ENCODE measurements around the gene BCAS3.

BCAS3 gene

DNA sequence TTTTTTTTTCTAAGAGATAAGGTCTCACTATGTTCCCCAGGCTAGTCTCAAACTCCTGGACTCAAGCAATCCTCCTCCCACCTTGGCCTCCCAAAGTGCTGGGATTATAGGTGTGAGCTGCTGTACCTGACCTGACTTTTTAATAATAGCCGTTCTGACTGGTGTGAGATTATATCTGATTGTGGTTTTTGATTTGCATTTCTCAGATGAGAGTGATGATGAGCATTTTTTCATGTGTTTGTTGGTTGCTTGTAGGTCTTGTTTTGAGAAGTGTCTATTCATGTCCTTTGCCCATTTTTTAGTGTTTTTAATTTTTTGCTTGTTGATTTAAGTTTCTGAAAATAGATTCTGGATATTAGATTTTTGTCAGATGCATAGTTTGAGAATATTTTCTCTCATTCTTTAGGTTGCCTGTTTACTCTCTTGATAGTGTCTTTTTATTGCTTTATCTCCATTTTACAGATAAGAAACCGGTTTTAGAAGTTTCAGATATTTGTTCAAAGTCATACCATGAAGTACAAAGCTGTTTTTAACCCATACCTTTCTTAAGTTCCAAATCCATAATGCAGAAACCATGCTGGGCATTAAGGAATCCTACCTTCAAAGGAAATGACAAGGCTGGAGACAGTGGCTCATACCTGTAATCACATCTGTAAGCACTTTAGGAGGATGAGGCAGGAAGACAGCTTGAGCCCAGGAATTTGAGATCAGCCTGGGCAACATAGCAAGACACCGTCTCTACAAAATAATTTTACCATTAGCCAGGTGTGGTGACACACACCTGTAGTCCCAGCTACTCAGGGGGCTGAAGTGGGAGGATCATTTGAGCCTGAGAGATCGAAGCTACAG, 553.5 kb downstream of the BCAS3 start:
- TF ChIP-seq, protein P1, sequence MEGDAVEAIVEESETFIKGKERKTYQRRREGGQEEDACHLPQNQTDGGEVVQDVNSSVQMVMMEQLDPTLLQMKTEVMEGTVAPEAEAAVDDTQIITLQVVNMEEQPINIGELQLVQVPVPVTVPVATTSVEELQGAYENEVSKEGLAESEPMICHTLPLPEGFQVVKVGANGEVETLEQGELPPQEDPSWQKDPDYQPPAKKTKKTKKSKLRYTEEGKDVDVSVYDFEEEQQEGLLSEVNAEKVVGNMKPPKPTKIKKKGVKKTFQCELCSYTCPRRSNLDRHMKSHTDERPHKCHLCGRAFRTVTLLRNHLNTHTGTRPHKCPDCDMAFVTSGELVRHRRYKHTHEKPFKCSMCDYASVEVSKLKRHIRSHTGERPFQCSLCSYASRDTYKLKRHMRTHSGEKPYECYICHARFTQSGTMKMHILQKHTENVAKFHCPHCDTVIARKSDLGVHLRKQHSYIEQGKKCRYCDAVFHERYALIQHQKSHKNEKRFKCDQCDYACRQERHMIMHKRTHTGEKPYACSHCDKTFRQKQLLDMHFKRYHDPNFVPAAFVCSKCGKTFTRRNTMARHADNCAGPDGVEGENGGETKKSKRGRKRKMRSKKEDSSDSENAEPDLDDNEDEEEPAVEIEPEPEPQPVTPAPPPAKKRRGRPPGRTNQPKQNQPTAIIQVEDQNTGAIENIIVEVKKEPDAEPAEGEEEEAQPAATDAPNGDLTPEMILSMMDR (IDR thresholded peaks at IDR 0.05; ENCODE audit: low read depth, low read length) = no peak
- Histone ChIP-seq H3K36me3 (no peaks in the 10 kb centered on the region), H3K4me3 (ENCODE audit: low read depth, low read length) (no peak overlapping the region), H3K9me3 (no peaks in the 10 kb centered on the region), H3K27me3 (no peaks in the 10 kb centered on the region), H3K4me1 (peaks cover 17% of the 10 kb centered on the region)
- DNase-seq = no peak

DNA sequence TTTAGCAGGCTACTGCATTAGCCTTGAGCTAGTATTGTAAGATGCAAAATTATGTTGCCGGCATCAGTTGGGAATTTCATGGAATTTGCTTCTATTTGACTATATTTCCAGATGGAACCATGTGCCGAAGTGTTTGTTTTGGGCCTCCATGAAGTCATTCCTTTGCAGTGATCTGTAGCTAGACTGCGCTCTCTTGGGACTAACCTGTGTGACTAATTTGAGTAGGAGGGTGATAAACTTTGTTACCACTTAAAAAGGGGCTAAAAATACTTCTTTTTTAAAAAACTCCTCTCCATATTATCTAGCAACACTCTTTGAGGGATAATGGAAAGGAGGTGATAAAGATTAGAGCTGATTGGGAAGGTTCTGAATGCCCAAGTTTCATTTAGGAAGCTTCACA, 555.2 kb downstream of the BCAS3 start:
- H3K9me3 ChIP-seq = peaks cover 2% of the 10 kb centered on the region; the same call in 1 of the 2 replicates
- H3K36me3 ChIP-seq = no peaks in the 10 kb centered on the region
- TF ChIP-seq, protein P1 (IDR thresholded peaks at IDR 0.05; ENCODE audit: low read depth, low read length) = no peak
- H3K27me3 ChIP-seq = no peaks in the 10 kb centered on the region
- H3K4me3 ChIP-seq (ENCODE audit: low read depth, low read length) = no peak overlapping the region
- H3K4me1 ChIP-seq = peaks cover 18% of the 10 kb centered on the region
- DNase-seq = no peak

DNA sequence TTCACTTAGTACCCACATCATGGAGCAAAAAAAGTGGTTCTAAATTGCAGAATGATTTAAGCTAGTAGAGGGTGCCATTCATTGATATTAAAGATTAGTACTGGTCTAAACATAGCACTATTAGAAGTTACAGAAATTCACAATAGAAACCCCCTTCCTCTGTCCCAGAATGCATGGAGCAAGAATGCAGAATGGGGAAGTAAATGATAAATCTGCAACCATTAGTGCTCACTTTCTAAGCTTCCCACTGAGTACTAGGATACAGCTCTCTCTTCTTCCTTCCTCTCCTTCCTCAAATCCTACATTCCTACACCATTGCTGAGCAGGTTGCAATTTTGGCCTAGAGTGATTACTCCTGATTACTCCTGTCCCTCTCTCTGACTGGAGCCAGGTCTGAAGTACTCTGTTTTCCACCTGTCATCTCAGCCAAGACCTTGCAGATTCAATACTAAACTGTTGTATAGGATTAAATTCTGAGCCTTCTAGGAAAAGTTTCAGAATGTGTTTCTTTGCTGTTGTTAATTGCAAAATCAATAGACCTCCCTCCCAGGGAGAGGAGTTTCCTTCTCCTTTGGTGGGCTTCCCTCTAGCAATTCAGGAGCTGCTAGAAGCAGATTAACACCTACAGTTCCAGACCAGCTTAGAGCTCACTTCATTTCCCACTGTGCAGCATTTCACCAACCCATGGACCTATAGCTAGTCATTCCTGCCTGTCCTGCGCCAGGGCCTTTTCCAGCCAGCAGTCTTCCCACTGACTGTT, 556.5 kb downstream of the BCAS3 start:
- TF ChIP-seq, protein P1 (IDR thresholded peaks at IDR 0.05; ENCODE audit: low read depth, low read length) = no peak
- Histone ChIP-seq H3K36me3 (no peaks in the 10 kb centered on the region), H3K4me1 (peaks cover 27% of the 10 kb centered on the region), H3K4me3 (ENCODE audit: low read depth, low read length) (no peak overlapping the region), H3K27me3 (no peaks in the 10 kb centered on the region), H3K9me3 (peaks cover 2% of the 10 kb centered on the region; the same call in 1 of the 2 replicates)
- no peak for DNase-seq

DNA sequence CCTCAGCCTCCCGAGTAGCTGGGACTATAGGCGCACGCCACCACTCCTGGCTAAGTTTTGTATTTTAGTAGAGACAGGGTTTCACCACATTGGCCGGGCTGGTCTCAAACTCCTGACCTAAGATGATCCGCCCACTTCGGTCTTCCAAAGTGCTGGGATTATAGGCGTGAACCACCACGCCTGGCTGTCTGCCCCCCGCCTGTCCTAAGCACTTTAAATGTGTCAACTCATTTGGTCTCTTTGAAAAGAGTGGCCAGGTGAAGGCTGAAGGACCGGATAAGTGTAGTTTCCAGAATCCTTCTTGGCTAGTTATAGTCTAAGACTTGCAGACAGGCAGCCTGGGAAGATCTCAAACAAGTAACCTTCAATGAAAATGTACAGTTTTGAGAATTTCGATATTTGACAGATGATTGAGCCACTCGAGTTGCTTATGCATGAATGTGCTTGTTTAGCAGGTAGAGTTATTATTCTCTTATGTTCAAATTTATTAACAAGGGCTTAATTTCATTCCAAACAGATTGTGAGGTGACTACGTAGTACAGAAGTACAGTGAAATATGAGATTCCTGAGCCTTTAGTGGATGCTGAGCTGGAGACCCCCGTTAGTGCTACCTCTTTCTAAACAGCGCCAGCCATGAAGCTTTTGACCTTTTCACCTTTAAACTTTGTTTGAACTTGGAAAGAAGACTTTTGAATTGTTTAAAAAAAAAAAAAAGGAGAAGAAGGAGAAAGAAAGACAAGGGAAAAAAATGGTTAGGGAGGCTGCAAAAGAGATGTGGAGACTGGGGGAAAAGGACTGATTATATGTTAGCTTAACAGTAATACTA, 557.6 kb downstream of the BCAS3 start:
- TF ChIP-seq, protein P1 (IDR thresholded peaks at IDR 0.05; ENCODE audit: low read depth, low read length) = no peak
- H3K4me1 ChIP-seq = peaks cover 27% of the 10 kb centered on the region
- no peak for DNase-seq
- no peaks in the 10 kb centered on the region for H3K36me3 ChIP-seq
- no peak overlapping the region for H3K4me3 ChIP-seq (ENCODE audit: low read depth, low read length)
- H3K27me3 ChIP-seq = no peaks in the 10 kb centered on the region
- peaks cover 2% of the 10 kb centered on the region; the same call in 1 of the 2 replicates for H3K9me3 ChIP-seq

DNA sequence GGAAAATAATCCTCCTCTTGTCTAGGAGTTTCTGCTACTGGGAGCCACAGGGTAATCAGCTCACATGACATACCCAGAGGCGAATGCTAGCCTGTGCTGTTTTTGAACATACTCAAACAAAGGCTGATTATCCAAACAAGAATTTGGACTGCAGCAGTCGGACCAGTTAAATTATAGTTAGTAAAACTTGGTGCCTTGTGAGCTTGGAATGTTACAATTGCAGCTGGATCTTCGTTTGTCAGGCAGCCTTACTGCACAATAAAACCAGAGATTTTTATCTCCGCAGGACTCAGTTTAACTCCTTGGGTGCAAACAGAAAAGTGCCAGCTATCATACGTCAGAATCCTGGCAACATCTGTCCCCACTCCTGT, 558.2 kb downstream of the BCAS3 start:
- TF ChIP-seq, protein P1 (IDR thresholded peaks at IDR 0.05; ENCODE audit: low read depth, low read length) = no peak
- no peak for DNase-seq
- no peaks in the 10 kb centered on the region for H3K36me3 ChIP-seq
- peaks cover 27% of the 10 kb centered on the region for H3K4me1 ChIP-seq
- H3K27me3 ChIP-seq = no peaks in the 10 kb centered on the region
- H3K4me3 ChIP-seq (ENCODE audit: low read depth, low read length) = no peak overlapping the region
- H3K9me3 ChIP-seq = peaks cover 2% of the 10 kb centered on the region; the same call in 1 of the 2 replicates
